H1 (cell line): ENCODE measurements around the gene ATP2C1. TPM values are rescaled to one million over a fixed set of nuclear protein-coding genes. Genes with fewer than 3 reads are reported as not detected.

Experiments used
- JUND ChIP-seq: IDR thresholded peaks from 2 replicates; pipeline ENCODE4 v1.6.1; 2011; ENCODE audit warnings: mild to moderate bottlenecking, improper control_type of control experiment, low read length
- YY1 ChIP-seq: IDR thresholded peaks from 2 replicates; pipeline ENCODE4 v1.6.1; 2011; ENCODE audit warnings: low read depth, mild to moderate bottlenecking, low read length
- polyA plus RNA-seq, 7 experiments: library from polyadenylated mRNA; depleted of rRNA in 3 of 7; stranded (reverse) in 5 of 7; unstranded in 2 of 7; fragments of >200 nt in 5 of 7; fragments of 200-250 nt in 2 of 7; gene quantifications; 1 replicate in 5 of 7; 2 replicates in 1 of 7; 4 replicates in 1 of 7; pipeline versions ENCODE4 v1.2.1 to v1.2.3, GENCODE V29; 2011 to 2013; ENCODE audit warnings: missing spikeins in 2 of 7, mixed read lengths in 2 of 7
- total RNA-seq: library from RNA; stranded (reverse); fragmentation: NEBNext Ultra II Directional; extraction: Animal tissue kit (Norgen Biotek cat#: 25700); gene quantifications from 2 replicates; pipeline ENCODE4 v1.2.1, GENCODE V29; 2021

Gene ATP2C1
- total and polyA plus RNA-seq, 2 of the 8 experiments (the other 6 are each of a cell fraction or from before 2014, with no cell fraction given): 50.7 to 68.5 TPM

- TF ChIP-seq YY1 (no peak), JUND (no peak)
Observed at GRCh38 chr3:130849091-130849552, 44.8 kb upstream of the ATP2C1 start (continued).
